ENCODE data around the gene RPEL1.

RPEL1 gene

GRCh38 chr10:103259989-103260388, 14.3 kb downstream of the RPEL1 start:
- no peak overlapping the region for H3K4me3 ChIP-seq (ENCODE audit: low read depth, low read length)
- ChIA-PET CTCF (interaction anchor here (2.1 kb wide), 1 partner anchor 16 kb away, joined by 6 read pairs; no protein-coding TSS in a partner anchor), POLR2A (no interaction called here)
- TF ChIP-seq CTCF (IDR thresholded peaks at IDR 0.05; ENCODE audit: insufficient read depth, low read length, missing control alignments): no peak
- DNase-seq (ENCODE audit: low read depth, low spot score): no peak

GRCh38 chr10:103262229-103262628, 16.5 kb downstream of the RPEL1 start:
- no peak overlapping the region for H3K4me3 ChIP-seq (ENCODE audit: low read depth, low read length)
- POLR2A ChIA-PET: no interaction called here
- no peak for DNase-seq (ENCODE audit: low read depth, low spot score)
- CTCF ChIA-PET: no interaction called here
- no peak for TF ChIP-seq CTCF (IDR thresholded peaks at IDR 0.05; ENCODE audit: insufficient read depth, low read length, missing control alignments)

GRCh38 chr10:103265717-103266329, 20.1 kb downstream of the RPEL1 start:
- POLR2A ChIA-PET: no interaction called here
- TF ChIP-seq CTCF (IDR thresholded peaks at IDR 0.05; ENCODE audit: insufficient read depth, low read length, missing control alignments): no peak
- no peak overlapping the region for H3K4me3 ChIP-seq (ENCODE audit: low read depth, low read length)
- CTCF ChIA-PET: no interaction called here
- no peak for DNase-seq (ENCODE audit: low read depth, low spot score)

GRCh38 chr10:103273041-103273441, 27.4 kb downstream of the RPEL1 start:
- peak; percentile 94 for DNase-seq (ENCODE audit: low read depth, low spot score)
- ChIA-PET CTCF (interaction anchor here (1.3 kb wide), 1 partner anchor 18 kb away, joined by 3 read pairs; no protein-coding TSS in a partner anchor), POLR2A (no interaction called here)

GRCh38 chr10:103276251-103276895, 30.7 kb downstream of the RPEL1 start:
- ChIA-PET CTCF (no interaction called here), POLR2A (no interaction called here)
- TF ChIP-seq CTCF (IDR thresholded peaks at IDR 0.05; ENCODE audit: insufficient read depth, low read length, missing control alignments): no peak
- peak overlapping the region; percentile 50; the same call in 1 of the 2 replicates for H3K4me3 ChIP-seq (ENCODE audit: low read depth, low read length)
- DNase-seq (ENCODE audit: low read depth, low spot score): no peak

More at GRCh38 chr10:103273041-103273441, 27.4 kb downstream of the RPEL1 start:
- no peak overlapping the region for H3K4me3 ChIP-seq (ENCODE audit: low read depth, low read length)
- no peak for TF ChIP-seq CTCF (IDR thresholded peaks at IDR 0.05; ENCODE audit: insufficient read depth, low read length, missing control alignments)

- DNase-seq (ENCODE audit: low read depth, low spot score): no peak
- ChIA-PET POLR2A (no interaction called here), CTCF (interaction anchor here (0.8 kb wide), 1 partner anchor 33 kb away, joined by 3 read pairs; no protein-coding TSS in a partner anchor)
- H3K4me3 ChIP-seq (ENCODE audit: low read depth, low read length): peak within 1 kb of the TSS; percentile 50
- no peak for TF ChIP-seq CTCF (IDR thresholded peaks at IDR 0.05; ENCODE audit: insufficient read depth, low read length, missing control alignments)
These were observed 31.4 kb downstream of the RPEL1 start, which contains the start of gene INA for GRCh38 chr10:103276896-103277712. Gene INA, plus strand, starts transcription at chr10:103277138. Its CDS starts 74 bp downstream, at chr10:103277212.
